RPMI7951 (cell line): Measurements from ENCODE around the gene CPLX1. TPM values are rescaled to one million over a fixed set of nuclear protein-coding genes. Genes with fewer than 3 reads are reported as not detected.

Experiments
- total RNA-seq: library from RNA; depleted of rRNA; stranded (reverse); fragments of >200 nt; shearing (Covaris generic); gene quantifications from 2 replicates; pipeline ENCODE4 v1.2.3, GENCODE V29; 2014; rRNA removed

Gene CPLX1
- total RNA-seq, 1 experiment from 2014 or later, result not detected

Other genes with a start within 250 kb of the CPLX1 start
- gene TMEM271, start 249.8 kb downstream of the CPLX1 start, total RNA-seq, result not detected in 2 replicates
- not detected in 2 replicates for gene PDE6B, start 200.6 kb downstream of the CPLX1 start, total RNA-seq
- gene ATP5ME, start 151.9 kb downstream of the CPLX1 start, total RNA-seq, result 217 and 228 TPM in 2 replicates
- 1.3 and 3.2 TPM in 2 replicates for gene MYL5, start 151.6 kb downstream of the CPLX1 start, total RNA-seq
- gene SLC49A3, start 137.0 kb downstream of the CPLX1 start, total RNA-seq, result not detected in 2 replicates
- gene PCGF3, start 120.3 kb downstream of the CPLX1 start, total RNA-seq, result 16.3 and 18.7 TPM in 2 replicates
- gene GAK, start 106.2 kb upstream of the CPLX1 start, total RNA-seq, result 23.1 and 28.2 TPM in 2 replicates
- 13.5 and 17.4 TPM in 2 replicates for gene TMEM175, start 106.3 kb upstream of the CPLX1 start, total RNA-seq
- gene DGKQ, start 147.4 kb upstream of the CPLX1 start, total RNA-seq, result 1.6 TPM in 2 replicates
- 0.60 and 2.0 TPM in 2 replicates for gene IDUA, start 160.9 kb upstream of the CPLX1 start, total RNA-seq
- not detected in 2 replicates for gene SLC26A1, start 167.3 kb upstream of the CPLX1 start, total RNA-seq
- gene FGFRL1, start 185.5 kb upstream of the CPLX1 start, total RNA-seq, result 3.1 and 4.6 TPM in 2 replicates